Mononuclear cell (primary cell): Measurements from ENCODE around the gene TFPI. TPM values are rescaled to one million over a fixed set of nuclear protein-coding genes. Genes with fewer than 3 reads are reported as not detected.

ENCODE experiments used
- H3K27me3 ChIP-seq: 2 replicates; pipeline ENCODE4 v1.6.0; 2011; ENCODE audit warnings: low read length, control low read depth; ENCODE audit not compliant: insufficient read depth
- H3K4me1 ChIP-seq: 2 replicates; pipeline ENCODE4 v1.5.1; 2011; ENCODE audit warnings: mild to moderate bottlenecking, low read length, control low read depth; ENCODE audit not compliant: insufficient read depth
- H3K4me3 ChIP-seq: 2 replicates; pipeline ENCODE4 v1.5.1; 2011; ENCODE audit warnings: mild to moderate bottlenecking, low read length, moderate library complexity
- H3K9me3 ChIP-seq: 2 replicates; pipeline ENCODE4 v1.5.1; 2011; ENCODE audit warnings: low read depth, mild to moderate bottlenecking, control low read depth, low read length
- total RNA-seq: library from RNA; depleted of rRNA; stranded (reverse); fragments of >200 nt; gene quantifications from one replicate; pipeline ENCODE4 v1.2.3, GENCODE V29; 2012

The TFPI gene
- total RNA-seq, 1 donor = 6.9 TPM

DNA sequence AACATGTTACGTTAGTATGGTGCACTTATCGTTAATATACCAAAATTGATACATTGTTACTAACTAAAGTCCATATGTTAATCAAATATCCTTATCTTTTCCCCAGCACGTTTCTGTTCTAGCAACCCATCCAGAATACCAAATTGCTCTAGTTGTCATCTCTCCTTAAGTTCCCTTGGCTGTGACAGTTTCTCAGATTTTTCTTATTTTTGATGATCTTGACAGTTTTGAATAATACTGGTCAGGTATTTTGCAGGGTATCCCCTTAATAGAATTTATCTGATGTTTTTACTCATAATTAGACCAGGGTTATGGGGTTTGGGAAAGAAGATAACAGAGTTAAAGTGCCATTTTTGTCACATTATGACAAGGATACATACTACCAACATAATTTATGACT lies 47.8 kb downstream of the TFPI start:
- Histone ChIP-seq H3K9me3 (no peaks in the 10 kb centered on the region), H3K4me3 (no peak overlapping the region), H3K4me1 (no peaks in the 10 kb centered on the region), H3K27me3 (no peaks in the 10 kb centered on the region)

DNA sequence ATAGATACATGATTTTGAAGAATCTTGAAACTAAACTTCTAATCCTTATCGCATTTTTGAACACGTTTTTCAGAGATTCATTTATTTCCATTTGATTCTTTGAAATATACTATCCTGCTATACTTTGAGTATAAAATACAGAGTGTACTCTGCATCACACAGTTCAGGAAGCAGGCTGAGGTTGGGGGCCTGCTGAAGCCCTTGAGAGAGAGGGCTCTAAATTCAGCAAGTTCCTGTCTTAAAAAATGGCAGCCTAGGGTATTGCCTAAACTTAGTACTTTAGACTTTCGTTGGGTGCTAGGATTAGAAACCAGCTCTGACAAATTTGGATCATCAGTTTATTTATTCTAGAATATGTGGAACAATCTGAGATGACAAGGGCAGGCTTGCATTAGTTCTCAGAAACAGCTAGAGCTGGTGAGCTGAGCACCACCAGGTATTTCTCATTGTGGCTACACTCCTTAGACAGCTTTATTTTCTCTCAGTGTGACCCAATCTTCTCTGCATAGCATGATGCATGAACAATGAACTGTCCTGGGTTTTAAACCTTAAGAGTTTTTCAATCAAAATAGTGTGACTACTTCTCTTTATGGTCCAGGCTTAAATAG lies 49.1 kb downstream of the TFPI start:
- no peaks in the 10 kb centered on the region for H3K4me1 ChIP-seq
- no peaks in the 10 kb centered on the region for H3K9me3 ChIP-seq

DNA sequence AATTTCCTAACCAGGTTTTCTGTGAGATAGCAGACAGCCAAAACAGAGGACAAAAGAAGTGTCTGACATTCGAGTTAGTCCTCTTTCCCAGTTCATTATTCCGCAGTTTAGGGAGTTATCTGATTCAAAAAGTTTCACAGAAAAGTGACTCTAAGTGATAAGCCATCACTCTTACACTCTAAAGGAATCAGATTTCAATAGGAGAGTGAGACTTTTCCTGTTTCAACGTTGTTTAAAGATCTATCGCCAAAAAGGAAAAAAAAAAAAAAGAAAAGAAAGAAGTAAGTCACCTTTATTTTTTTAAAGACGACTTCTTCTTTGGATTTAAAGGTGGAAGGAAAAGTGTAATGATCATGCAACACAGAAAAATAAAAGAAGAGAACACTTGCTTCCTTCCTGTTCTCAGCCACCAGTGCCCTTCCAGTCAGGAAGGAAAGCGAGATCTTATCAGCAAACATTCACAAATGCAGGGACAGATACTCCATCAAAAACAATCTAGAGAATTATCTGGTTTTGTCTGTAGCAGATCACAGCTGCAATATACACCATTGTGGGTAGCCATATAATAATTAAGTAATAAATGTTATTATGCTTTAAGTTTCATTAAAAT lies 49.8 kb downstream of the TFPI start:
- Histone ChIP-seq H3K4me3 (no peak overlapping the region), H3K27me3 (no peaks in the 10 kb centered on the region), H3K9me3 (no peaks in the 10 kb centered on the region), H3K4me1 (no peaks in the 10 kb centered on the region)

More for the DNA sequence above, 49.1 kb downstream of the TFPI start:
- Histone ChIP-seq H3K27me3 (no peaks in the 10 kb centered on the region), H3K4me3 (no peak overlapping the region)

DNA sequence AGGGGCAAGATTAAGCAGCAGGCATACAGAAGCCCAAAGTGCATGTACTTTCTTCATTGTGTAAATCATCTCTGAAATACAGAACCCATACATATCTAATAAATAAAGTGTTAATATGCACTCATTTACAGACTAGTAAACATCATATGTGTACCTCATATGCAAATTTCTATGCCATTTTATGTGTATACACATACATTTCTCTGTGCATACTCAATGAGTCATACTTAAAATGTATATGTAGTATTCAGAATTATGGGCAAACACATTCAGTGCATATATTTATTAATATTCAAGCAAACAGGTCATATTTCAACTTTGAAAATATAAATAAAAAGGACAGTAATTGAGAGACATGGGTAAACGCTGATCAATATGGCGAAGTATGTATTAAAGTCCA lies 50.5 kb downstream of the TFPI start:
- Histone ChIP-seq H3K9me3 (no peaks in the 10 kb centered on the region), H3K27me3 (no peaks in the 10 kb centered on the region), H3K4me1 (no peaks in the 10 kb centered on the region), H3K4me3 (no peak overlapping the region)

DNA sequence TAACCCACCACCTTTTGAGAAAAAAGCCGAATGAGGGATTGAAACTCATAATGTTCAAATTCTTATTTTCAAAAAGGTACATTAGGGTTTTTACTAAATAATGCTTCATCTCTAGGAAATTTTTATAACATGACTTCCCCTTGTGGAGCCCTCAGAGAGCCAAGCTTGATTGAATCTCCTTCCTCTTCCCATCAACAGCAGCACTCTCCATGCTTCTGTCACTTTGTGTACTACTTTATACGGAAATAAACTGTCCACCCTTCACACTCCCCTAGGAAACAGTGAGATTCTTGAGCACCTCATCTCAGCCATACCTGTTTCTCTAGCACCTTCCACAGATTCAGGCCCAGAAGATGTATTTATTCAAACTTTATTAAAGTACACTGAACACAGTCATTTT lies 51.8 kb downstream of the TFPI start:
- no peaks in the 10 kb centered on the region for H3K4me1 ChIP-seq
- no peaks in the 10 kb centered on the region for H3K27me3 ChIP-seq
- H3K9me3 ChIP-seq = no peaks in the 10 kb centered on the region
- H3K4me3 ChIP-seq = no peak overlapping the region

DNA sequence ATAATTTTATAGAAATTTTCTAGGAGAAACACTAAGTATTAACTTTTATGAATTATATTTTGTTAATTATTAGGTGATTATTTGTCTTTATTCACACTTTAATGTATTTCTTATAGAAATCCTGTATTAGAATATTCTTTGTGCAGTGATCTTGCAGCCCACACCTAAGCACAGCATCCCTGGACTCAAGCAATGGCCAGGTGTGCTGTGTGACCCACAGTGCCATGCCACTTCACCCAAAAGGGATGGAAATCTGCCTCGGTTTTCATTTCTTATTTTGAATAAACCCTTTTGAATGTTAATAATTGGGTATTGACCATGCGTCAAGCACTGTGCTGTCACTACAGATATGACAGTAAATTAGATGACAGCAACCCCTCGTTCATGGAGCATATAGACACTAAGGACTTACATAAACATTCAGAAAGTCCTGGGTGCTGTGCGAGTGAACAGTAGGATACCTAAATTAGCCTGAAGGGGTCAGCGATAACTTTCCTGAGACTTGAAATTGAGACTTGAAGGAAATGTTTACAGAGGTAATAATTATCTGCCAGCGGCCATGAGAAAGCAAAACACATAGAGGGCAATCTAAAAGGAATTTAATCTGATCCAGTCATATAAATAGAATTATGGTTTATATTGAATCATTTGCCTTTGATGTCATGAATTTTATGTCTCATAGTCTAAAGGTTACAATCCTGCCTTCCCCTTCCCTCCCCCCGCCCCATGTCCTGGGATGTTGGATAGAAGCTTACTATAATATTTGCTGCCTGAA lies 53.5 kb downstream of the TFPI start:
- no peak overlapping the region for H3K4me3 ChIP-seq
- H3K9me3 ChIP-seq = no peaks in the 10 kb centered on the region
- H3K4me1 ChIP-seq = no peaks in the 10 kb centered on the region
- H3K27me3 ChIP-seq = no peaks in the 10 kb centered on the region

DNA sequence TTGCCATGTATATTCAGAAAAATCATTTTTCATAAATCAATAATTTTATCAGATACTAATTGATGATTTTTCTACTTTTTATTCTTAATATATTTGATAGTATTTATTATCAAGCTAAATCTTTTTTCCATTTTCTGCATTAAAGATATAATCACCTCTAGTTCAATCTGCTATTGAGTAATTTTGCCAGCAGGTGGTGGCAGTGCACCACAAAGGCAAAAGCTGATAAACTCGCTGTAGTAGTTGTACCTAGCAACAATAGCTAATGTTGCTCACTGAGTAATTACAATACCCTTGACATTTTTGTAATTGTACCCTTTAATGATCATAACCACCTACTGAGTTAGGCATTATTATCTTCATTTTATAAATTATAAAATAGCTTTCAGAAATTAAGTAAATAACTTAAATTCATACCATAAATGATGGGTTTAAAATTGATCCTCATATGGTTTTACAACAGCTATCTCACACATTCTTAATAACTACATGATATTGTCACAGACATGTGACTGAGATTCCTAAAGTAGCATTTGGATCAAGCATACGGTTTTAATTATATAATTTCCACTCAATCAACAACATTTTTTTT lies 54.2 kb downstream of the TFPI start:
- Histone ChIP-seq H3K4me1 (no peaks in the 10 kb centered on the region), H3K4me3 (no peak overlapping the region), H3K27me3 (no peaks in the 10 kb centered on the region)

DNA sequence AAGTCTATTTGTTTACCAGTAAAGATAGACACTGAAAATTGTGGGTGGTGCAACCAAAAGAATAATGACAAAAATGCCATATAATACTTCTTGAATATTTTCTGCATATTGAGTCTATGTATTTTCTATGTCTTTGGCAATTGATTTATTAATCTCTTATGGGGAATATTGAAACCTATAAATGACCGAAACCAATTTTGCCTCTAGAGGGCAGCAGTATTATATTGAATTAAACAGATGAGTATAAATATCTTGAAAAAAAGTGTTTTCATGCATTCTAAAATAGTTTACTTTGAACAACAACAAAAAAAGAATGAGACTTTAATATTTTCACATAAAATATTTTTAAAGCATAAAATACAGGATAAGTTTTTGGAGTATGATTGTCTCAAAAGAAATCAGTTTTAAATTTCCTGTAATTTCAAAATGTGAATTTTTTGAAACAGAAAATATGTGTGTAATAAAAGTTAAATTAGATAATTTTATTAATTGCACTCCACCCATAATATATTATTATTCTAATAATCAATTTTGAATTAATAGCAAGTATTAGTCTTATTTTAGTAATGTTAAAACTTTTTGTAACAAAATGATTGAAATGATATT lies 56.3 kb downstream of the TFPI start:
- Histone ChIP-seq H3K4me1 (no peaks in the 10 kb centered on the region), H3K4me3 (no peak overlapping the region), H3K9me3 (no peaks in the 10 kb centered on the region), H3K27me3 (no peaks in the 10 kb centered on the region)

More for the DNA sequence above, 54.2 kb downstream of the TFPI start:
- no peaks in the 10 kb centered on the region for H3K9me3 ChIP-seq

DNA sequence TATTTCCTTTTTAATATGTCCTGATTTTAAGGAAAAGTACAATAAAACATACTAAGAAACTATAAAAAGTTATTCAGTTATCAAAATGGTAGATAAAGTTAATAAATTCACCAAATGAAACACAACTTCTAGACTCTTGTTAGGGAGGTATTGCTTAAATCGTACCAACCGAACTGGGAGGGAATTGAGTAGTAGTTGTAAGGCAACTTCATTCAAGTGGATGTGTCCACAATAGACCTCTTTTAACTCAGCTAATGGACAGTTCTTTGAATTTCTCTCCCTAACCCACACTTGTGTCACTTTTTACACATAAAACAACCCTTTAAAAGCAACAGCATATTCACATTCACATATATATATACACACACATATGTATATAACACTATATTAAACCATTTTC lies 57.1 kb downstream of the TFPI start:
- Histone ChIP-seq H3K27me3 (no peaks in the 10 kb centered on the region), H3K4me3 (no peak overlapping the region), H3K4me1 (no peaks in the 10 kb centered on the region), H3K9me3 (no peaks in the 10 kb centered on the region)

DNA sequence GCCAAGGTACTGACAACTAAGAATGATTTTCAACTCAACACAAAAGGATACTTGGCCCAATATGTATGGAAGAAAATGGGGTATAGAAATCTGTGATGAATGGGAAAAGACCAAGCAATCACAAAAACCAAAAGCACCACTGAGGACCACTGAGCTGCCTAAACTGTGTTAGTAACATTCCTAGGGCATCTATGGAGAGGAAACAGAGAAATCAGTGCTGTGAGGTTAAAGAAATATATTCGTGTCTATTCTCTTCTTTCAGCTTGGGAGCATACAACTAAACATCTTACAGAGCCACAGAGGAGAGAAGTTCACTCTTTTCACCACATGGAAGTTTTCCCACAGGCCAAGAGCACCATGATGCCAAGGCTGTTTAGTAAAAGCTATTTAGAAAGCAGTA lies 58.9 kb downstream of the TFPI start:
- Histone ChIP-seq H3K4me3 (no peak overlapping the region), H3K27me3 (no peaks in the 10 kb centered on the region), H3K4me1 (no peaks in the 10 kb centered on the region), H3K9me3 (no peaks in the 10 kb centered on the region)

DNA sequence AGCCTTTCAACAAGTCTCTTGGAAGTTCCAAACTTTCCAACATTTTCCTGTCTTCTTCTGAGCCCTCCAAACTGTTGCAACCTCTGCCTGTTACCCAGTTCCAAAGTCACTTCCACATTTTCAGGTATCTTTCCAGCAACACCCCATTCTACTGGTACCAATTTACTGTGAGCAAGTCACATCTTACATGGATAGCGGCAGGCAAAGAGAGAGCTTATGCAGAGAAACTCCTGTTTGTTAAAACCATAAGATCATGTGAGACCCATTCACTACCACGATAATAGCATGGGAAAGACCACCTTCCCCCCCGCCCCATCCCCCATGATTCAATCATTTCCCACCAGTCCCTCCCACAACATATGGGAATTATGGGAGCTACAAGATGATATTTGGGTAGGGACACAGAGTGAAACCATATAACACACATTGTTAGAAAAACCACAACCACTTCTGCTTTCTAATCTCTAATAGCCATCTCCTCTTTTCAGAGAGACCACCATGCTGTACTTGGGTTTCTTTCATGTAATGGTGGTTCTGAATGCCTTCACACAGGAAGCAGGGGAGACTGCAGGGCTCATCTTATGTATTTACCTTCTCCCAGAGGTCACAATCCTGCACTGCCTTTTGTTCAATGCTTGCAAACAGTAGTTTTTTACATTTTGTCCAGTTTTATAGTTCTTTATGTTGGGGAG lies 60.2 kb downstream of the TFPI start:
- Histone ChIP-seq H3K27me3 (no peaks in the 10 kb centered on the region), H3K4me3 (no peak overlapping the region), H3K9me3 (no peaks in the 10 kb centered on the region), H3K4me1 (no peaks in the 10 kb centered on the region)

DNA sequence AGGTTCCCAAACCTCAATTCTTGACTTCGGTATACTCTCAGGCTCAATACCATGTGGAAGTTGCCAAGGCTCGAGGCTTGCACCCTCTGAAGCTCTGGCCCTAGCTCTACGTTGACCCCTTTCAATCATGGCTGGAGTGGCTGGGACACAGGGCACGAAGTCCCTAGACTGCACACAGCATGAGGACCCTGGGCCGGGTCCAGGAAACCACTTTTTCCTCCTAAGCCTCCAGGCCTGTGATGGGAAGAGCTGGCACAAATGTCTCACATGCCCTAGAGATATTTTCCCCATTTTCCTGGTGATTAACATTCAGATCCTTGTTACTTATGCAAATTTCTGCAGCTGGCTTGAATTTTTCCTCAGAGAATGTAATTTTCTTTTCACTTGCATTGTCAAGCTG lies 61.1 kb downstream of the TFPI start:
- Histone ChIP-seq H3K4me3 (no peak overlapping the region), H3K4me1 (no peaks in the 10 kb centered on the region), H3K9me3 (no peaks in the 10 kb centered on the region), H3K27me3 (no peaks in the 10 kb centered on the region)

DNA sequence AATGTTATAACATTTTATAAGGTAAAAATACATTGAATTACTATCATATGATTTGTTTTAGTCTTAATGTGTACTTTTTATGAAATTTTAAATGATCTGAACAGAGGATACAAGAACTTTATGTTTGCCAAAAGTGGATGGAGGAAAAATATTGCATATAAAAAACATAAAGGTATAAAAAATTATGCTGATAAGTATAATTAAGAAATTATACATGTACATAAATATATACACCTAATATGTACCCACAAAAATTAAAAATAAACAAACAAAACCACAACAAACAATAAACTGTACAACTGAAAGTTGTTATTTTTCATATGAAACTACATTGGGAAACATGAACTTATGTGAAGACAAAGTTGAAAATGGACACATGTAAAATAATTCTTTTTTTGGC lies 68.0 kb downstream of the TFPI start:
- H3K4me1 ChIP-seq = no peaks in the 10 kb centered on the region
- no peak overlapping the region for H3K4me3 ChIP-seq
- no peaks in the 10 kb centered on the region for H3K9me3 ChIP-seq
- H3K27me3 ChIP-seq = no peaks in the 10 kb centered on the region

DNA sequence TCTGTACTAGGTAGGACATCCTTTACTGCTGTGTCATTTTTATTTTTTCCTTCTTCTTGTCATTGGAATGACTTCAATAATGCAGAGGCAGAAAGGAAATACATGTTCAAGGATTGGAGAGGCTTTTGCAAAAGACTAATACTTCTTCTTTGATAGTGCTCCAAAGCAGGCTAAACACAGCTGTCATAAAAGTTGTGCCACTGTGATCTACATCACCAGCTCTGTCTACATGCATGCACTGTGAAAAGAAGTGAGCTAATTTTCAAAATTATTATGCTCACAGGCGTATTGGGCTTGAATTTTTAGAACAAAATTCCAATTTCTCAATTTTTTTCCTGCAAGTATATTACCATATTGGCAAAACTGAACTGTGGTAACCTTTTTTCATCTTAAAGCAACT lies 68.7 kb downstream of the TFPI start:
- Histone ChIP-seq H3K9me3 (no peaks in the 10 kb centered on the region), H3K27me3 (no peaks in the 10 kb centered on the region), H3K4me1 (no peaks in the 10 kb centered on the region), H3K4me3 (no peak overlapping the region)

DNA sequence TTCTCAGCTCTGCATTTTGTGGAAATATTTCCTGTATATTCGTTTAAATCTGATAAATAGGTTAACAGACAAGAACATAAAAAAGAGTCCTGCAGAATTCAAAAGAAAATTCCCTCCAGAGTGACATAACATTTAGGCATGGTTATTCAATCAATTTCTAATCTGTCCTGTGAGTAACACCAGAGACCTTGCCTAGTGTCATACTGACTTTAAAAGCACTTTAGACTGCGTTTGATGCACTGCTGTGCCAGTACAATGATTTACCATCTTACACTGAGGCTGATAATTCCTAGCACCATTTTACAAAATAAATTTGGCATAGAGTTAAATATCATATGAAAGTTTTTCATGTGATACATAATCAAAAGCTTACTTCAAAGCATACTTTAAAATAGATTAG lies 70.7 kb downstream of the TFPI start:
- H3K4me1 ChIP-seq = no peaks in the 10 kb centered on the region
- H3K27me3 ChIP-seq = no peaks in the 10 kb centered on the region
- no peak overlapping the region for H3K4me3 ChIP-seq
- H3K9me3 ChIP-seq = no peaks in the 10 kb centered on the region
